ENCODE results near the gene RIPOR3. TPM values are rescaled to one million over a fixed set of nuclear protein-coding genes. Genes with fewer than 3 reads are reported as not detected.
"Not testable (repeated sequence)": the region's sequence is repeated elsewhere in the genome, so short reads cannot be mapped to it uniquely, and the experiment has no call there.

The RIPOR3 gene
- total RNA-seq, 3 donors from 2014 or later (not counting 1 experiment from before 2014, with no cell fraction given) = 0.45 TPM; not detected in 2

GRCh38 chr20:50624351-50625016 is 66.9 kb downstream of the RIPOR3 start:
- H3K4me1 ChIP-seq (ENCODE audit: control insufficient read depth, insufficient read depth, low read length) = no peaks in the 10 kb centered on the region
- Mint-ChIP-seq H3K27ac (no peak overlapping the region), H3K4me3 (no peak overlapping the region), H3K4me1 (no peaks in the 10 kb centered on the region), H3K27me3 (ENCODE audit: low read depth in 2 of 2) (no peaks in the 10 kb centered on the region), H3K36me3 (no peaks in the 10 kb centered on the region), H3K9me3 (no peaks in the 10 kb centered on the region)
- H3K27me3 ChIP-seq (ENCODE audit: control insufficient read depth, insufficient read depth, low read length) = no peaks in the 10 kb centered on the region
- TF ChIP-seq CTCF (IDR thresholded peaks at IDR 0.05) = no peak
- H3K4me3 ChIP-seq (ENCODE audit: low read length) = no peak overlapping the region
- no peaks in the 10 kb centered on the region for H3K36me3 ChIP-seq (ENCODE audit: control insufficient read depth, insufficient read depth, low read length)
- H3K9me3 ChIP-seq (ENCODE audit: control insufficient read depth, insufficient read depth, low read length) = no peaks in the 10 kb centered on the region
- intact Hi-C loops (cut with micrococcal nuclease) = no loop called here
- no peak overlapping the region for H3K27ac ChIP-seq (ENCODE audit: low read length)
- no peak for ATAC-seq
- 88% methylated on average over 18 of the region's 18 CpGs for WGBS (ENCODE audit: insufficient coverage)
- no peak for DNase-seq

GRCh38 chr20:50621068-50621665 is 70.2 kb downstream of the RIPOR3 start:
- DNase-seq (no peak), ATAC-seq (no peak)
- Histone ChIP-seq H3K36me3 (ENCODE audit: control insufficient read depth, insufficient read depth, low read length) (no peaks in the 10 kb centered on the region), H3K9me3 (ENCODE audit: control insufficient read depth, insufficient read depth, low read length) (no peaks in the 10 kb centered on the region), H3K4me1 (ENCODE audit: control insufficient read depth, insufficient read depth, low read length) (no peaks in the 10 kb centered on the region), H3K27me3 (ENCODE audit: control insufficient read depth, insufficient read depth, low read length) (no peaks in the 10 kb centered on the region), H3K27ac (ENCODE audit: low read length) (no peak overlapping the region), H3K4me3 (ENCODE audit: low read length) (no peak overlapping the region)
- no peaks in the 10 kb centered on the region for H3K27me3 Mint-ChIP-seq (ENCODE audit: low read depth in 2 of 2)
- H3K4me1 Mint-ChIP-seq = no peaks in the 10 kb centered on the region
- H3K27ac Mint-ChIP-seq = no peak overlapping the region
- TF ChIP-seq CTCF (IDR thresholded peaks at IDR 0.05) = no peak
- intact Hi-C loops (cut with micrococcal nuclease) = no loop called here
- WGBS (ENCODE audit: insufficient coverage) = 91% methylated on average over 4 of the region's 4 CpGs
- no peak overlapping the region for H3K4me3 Mint-ChIP-seq
- no peaks in the 10 kb centered on the region for H3K36me3 Mint-ChIP-seq
- H3K9me3 Mint-ChIP-seq = no peaks in the 10 kb centered on the region

- H3K9me3 ChIP-seq (ENCODE audit: control insufficient read depth, insufficient read depth, low read length); H3K4me1 Mint-ChIP-seq; H3K4me3 Mint-ChIP-seq; H3K4me3 ChIP-seq (ENCODE audit: low read length); H3K27me3 ChIP-seq (ENCODE audit: control insufficient read depth, insufficient read depth, low read length); H3K9me3 Mint-ChIP-seq; H3K4me1 ChIP-seq (ENCODE audit: control insufficient read depth, insufficient read depth, low read length); intact Hi-C loops (cut with micrococcal nuclease); H3K27me3 Mint-ChIP-seq (ENCODE audit: low read depth in 2 of 2); H3K27ac ChIP-seq (ENCODE audit: low read length); H3K36me3 ChIP-seq (ENCODE audit: control insufficient read depth, insufficient read depth, low read length); H3K36me3 Mint-ChIP-seq; DNase-seq; ATAC-seq; H3K27ac Mint-ChIP-seq: not testable (repeated sequence)
- 99% methylated on average over 9 of the region's 9 CpGs for WGBS (ENCODE audit: insufficient coverage)
Measured at GRCh38 chr20:50620459-50620858, 70.9 kb downstream of the RIPOR3 start.

GRCh38 chr20:50618537-50618936 is 72.8 kb downstream of the RIPOR3 start:
- Histone ChIP-seq H3K4me3 (ENCODE audit: low read length) (no peak overlapping the region), H3K27ac (ENCODE audit: low read length) (no peak overlapping the region), H3K27me3 (ENCODE audit: control insufficient read depth, insufficient read depth, low read length) (no peaks in the 10 kb centered on the region), H3K9me3 (ENCODE audit: control insufficient read depth, insufficient read depth, low read length) (no peaks in the 10 kb centered on the region), H3K4me1 (ENCODE audit: control insufficient read depth, insufficient read depth, low read length) (no peaks in the 10 kb centered on the region), H3K36me3 (ENCODE audit: control insufficient read depth, insufficient read depth, low read length) (no peaks in the 10 kb centered on the region)
- intact Hi-C loops (cut with micrococcal nuclease) = no loop called here
- DNase-seq (no peak), ATAC-seq (no peak)
- H3K9me3 Mint-ChIP-seq = no peaks in the 10 kb centered on the region
- H3K27me3 Mint-ChIP-seq (ENCODE audit: low read depth in 2 of 2) = no peaks in the 10 kb centered on the region
- WGBS (ENCODE audit: insufficient coverage) = 95% methylated on average over 1 of the region's 1 CpG
- H3K27ac Mint-ChIP-seq = no peak overlapping the region
- H3K36me3 Mint-ChIP-seq = no peaks in the 10 kb centered on the region
- H3K4me1 Mint-ChIP-seq = no peaks in the 10 kb centered on the region
- H3K4me3 Mint-ChIP-seq = no peak overlapping the region
- TF ChIP-seq CTCF (IDR thresholded peaks at IDR 0.05) = no peak

All from natural killer cell (primary cell).